D721Med (cell line): ENCODE results near the gene COX4I1.
"Not testable (repeated sequence)": the region's sequence is repeated elsewhere in the genome, so short reads cannot be mapped to it uniquely, and the experiment has no call there.

Source experiments
- DNase-seq: peaks from one replicate; pipeline ENCODE4 v3.0.0; 2011; ENCODE audit warnings: low spot score; ENCODE audit not compliant: insufficient read length
- FAIRE-seq: peaks from 2 replicates; lab custom pipeline; 2011; peaks lifted over from hg19 to GRCh38; lab: Jason Lieb, UNC
- TF ChIP-seq, protein P1 (sequence below): IDR thresholded peaks from 2 replicates; pipeline ENCODE4 v1.5.1; 2012; ENCODE audit warnings: mild to moderate bottlenecking, control low read depth; ENCODE audit not compliant: insufficient read depth; ENCODE audit errors: missing control alignments

The COX4I1 gene

DNA sequence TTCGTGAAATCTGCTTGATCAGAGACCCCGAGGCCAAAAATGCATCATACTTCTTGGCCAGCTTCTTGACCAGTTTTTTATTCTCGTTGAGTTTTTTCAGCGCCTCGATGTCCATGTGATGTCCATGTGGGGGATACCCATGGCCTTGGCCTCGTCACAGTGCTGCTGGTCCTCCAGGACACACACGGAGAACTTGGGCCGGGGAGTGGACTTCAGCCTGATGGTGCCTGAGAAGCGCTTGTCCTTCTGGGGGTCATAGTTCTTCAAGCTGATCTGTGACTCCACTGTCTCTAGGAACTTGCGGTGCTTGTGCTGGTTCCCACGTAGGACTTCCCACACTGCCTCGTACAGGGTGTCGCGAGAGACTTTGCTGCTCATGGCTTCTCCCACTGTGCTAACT, 16.7 kb downstream of the COX4I1 start:
- FAIRE-seq (no peak), DNase-seq (no peak)
- TF ChIP-seq, protein P1, sequence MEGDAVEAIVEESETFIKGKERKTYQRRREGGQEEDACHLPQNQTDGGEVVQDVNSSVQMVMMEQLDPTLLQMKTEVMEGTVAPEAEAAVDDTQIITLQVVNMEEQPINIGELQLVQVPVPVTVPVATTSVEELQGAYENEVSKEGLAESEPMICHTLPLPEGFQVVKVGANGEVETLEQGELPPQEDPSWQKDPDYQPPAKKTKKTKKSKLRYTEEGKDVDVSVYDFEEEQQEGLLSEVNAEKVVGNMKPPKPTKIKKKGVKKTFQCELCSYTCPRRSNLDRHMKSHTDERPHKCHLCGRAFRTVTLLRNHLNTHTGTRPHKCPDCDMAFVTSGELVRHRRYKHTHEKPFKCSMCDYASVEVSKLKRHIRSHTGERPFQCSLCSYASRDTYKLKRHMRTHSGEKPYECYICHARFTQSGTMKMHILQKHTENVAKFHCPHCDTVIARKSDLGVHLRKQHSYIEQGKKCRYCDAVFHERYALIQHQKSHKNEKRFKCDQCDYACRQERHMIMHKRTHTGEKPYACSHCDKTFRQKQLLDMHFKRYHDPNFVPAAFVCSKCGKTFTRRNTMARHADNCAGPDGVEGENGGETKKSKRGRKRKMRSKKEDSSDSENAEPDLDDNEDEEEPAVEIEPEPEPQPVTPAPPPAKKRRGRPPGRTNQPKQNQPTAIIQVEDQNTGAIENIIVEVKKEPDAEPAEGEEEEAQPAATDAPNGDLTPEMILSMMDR: no peak

- not testable (repeated sequence) for FAIRE-seq, DNase-seq
Measured at GRCh38 chr16:85817195-85817594, 17.7 kb downstream of the COX4I1 start.

DNA sequence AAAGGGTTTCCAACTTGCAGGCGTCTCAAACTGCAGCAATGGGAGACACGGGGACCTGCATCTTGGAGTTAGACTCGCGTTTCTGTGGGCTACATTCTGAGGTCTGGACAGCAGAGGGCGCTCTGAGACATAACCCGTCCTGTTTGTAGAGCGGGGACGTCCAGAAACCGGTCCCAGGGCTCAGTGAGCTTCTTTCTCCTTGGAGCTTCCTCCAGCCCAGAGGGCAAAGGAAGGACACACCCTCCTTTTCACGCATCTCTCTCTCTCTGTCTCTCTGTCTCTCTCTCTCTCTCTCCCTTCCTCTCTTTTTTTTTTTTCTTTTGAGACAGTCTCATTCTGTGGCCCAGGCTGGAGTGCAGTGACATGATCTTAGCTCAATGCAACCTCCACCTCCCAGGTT, 19.8 kb downstream of the COX4I1 start:
- FAIRE-seq: no peak
- no peak for DNase-seq

GRCh38 chr16:85819771-85820170, 20.3 kb downstream of the COX4I1 start:
- DNase-seq: no peak
- FAIRE-seq: no peak
- TF ChIP-seq, protein P1: no peak

More for the DNA sequence above, 19.8 kb downstream of the COX4I1 start:
- TF ChIP-seq, protein P1: peak; percentile 71

DNA sequence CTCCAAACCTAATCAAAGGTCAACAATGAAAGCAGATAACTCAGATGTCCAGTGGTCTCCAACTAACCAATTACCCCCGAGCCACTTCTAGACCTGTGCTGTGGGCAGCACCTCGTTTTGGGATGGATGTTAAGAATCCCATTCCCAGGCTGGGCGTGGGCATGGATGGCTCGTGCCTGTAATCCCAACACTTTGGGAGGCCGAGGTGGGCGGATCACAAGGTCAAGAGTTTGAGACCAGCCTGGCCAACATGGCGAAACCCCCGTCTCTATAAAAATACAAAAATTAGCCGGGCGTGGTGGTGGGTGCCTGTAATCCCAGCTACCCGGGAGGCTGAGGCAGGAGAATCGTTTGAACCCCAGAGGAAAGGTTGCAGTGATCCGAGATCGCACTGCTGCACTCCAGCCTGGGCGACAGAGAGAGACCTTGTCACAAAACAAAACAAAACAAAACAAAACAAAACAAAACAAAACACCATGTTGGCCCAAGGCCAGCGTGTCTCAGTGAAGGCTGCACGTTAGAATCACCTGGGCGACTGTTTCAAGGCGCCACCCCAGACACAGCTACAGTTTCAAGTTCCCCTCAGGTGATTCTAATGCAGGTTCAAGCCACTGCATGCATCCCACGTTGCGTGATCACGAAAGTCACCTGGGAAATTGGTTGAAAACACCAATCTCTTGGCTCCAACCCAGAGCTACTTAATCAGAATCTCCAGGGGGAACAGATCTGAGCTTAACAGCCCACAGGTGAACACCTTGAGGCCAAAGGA, 21.3 kb downstream of the COX4I1 start:
- TF ChIP-seq, protein P1: no peak
- DNase-seq: no peak
- no peak for FAIRE-seq

DNA sequence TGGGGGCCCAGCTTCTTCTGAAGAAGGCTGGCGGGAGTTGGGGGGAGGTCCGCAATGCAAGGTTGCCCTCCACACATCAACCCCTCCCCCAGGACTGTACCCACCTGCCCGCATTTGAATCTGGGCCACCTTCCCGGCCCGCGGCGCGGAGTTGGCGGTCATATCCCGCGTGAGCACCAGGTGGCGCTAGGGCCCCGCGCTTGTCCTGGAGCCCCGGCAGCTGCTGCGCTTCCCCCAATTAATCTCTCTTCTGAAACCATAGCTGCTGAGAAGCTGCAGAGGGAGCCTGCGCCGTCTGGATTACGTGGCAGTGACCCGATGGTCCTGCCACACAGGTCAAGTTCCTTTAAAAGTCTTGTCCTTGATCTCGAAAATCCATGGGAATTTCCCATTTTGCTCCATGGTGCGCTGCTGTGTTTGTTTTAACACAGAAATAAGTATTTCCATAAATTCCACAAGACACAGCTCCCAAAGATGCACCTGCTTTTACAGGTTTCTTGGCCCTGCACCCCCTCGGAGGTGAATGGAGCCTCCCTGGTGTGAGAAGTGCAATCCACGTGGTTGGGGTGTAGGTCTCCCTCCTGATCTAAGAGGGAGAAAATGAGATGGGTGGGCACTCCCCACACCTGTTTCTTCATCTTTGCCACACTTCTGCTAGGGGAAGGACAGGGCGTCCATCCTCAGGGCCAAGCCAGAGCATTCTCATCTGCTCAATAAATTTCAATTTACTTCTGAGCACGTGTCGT, 22.1 kb downstream of the COX4I1 start:
- TF ChIP-seq, protein P1: peak; percentile 85
- DNase-seq (peak; percentile 66), FAIRE-seq (no peak)

DNA sequence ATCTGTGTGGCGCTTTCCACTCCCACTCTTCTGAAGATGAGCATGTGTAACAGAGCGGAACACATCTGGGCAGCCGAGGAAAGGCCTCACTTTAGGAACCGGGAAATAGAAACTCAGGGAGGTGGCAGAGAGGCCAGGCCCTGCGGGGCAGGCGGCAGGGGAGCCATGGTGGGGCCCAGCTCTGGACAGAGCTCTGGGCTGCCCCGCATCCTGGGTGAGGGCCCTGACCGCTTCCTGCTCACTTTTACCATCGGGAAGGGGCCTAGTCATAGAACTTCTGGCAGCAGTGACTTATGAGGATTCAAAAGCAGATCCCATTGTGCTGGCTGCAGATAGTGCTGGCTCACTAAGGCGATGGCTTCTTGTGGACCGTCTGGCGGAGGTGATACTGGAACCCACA, 22.6 kb downstream of the COX4I1 start:
- TF ChIP-seq, protein P1: no peak
- no peak for DNase-seq
- no peak for FAIRE-seq
